Measurements from ENCODE around the gene PRKRA. TPM values are rescaled to one million over a fixed set of nuclear protein-coding genes. Genes with fewer than 3 reads are reported as not detected.

Gene PRKRA
- total RNA-seq, 6 experiments from 2014 or later, result 11.2 to 20.5 (median 14.4) TPM

GRCh38 chr2:178386986-178387597, 63.9 kb downstream of the PRKRA start:
- Histone ChIP-seq H3K36me3 (no peaks in the 10 kb centered on the region), H3K4me1 (no peaks in the 10 kb centered on the region), H3K27me3 (no peaks in the 10 kb centered on the region), H3K4me3 (no peak overlapping the region), H3K27ac (no peak overlapping the region), H3K9me3 (no peaks in the 10 kb centered on the region)
- TF ChIP-seq POLR2A (IDR thresholded peaks at IDR 0.05) (no peak), CTCF (IDR thresholded peaks at IDR 0.05) (no peak)
- 80% methylated on average over 1 of the region's 1 CpG for WGBS (ENCODE audit: insufficient coverage, low coverage, low lambda C conversion rate, missing lambda C conversion rate)
- DNase-seq, result no peak
- intact Hi-C loops (cut with DNase I), result no loop called here
- ATAC-seq, result no peak

- H3K27me3 ChIP-seq, result no peaks in the 10 kb centered on the region
- intact Hi-C loops (cut with DNase I), result no loop called here
- no peaks in the 10 kb centered on the region for H3K9me3 ChIP-seq
- no peak overlapping the region for H3K27ac ChIP-seq
- H3K4me1 ChIP-seq, result no peaks in the 10 kb centered on the region
- no peak for DNase-seq
- 67% methylated on average over 4 of the region's 4 CpGs for WGBS (ENCODE audit: insufficient coverage, low coverage, low lambda C conversion rate, missing lambda C conversion rate)
- no peak for ATAC-seq
- no peaks in the 10 kb centered on the region for H3K36me3 ChIP-seq
- TF ChIP-seq POLR2A (IDR thresholded peaks at IDR 0.05), result no peak
- no peak for TF ChIP-seq CTCF (IDR thresholded peaks at IDR 0.05)
- no peak overlapping the region for H3K4me3 ChIP-seq
These were observed 65.3 kb downstream of the PRKRA start for GRCh38 chr2:178385595-178386148.

DNA sequence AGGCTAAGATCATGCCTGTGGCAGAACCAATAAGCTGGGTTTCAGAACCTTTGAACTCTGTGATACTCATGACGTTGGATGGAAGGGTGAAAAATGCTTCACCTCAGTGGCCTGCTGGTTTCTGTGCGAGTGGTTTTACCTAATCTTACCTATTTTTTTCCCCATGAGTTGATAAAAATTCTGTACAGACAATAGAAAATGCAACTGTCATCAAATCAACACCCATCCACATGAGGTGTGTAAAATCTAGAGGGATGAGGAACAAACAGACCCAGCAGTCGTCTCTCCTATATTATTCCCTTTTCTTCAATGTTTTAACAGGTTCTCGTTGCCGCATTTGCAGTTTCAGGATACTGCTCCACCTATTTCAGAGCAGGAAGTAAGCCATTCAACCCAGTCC, 67.3 kb downstream of the PRKRA start:
- no peaks in the 10 kb centered on the region for H3K4me1 ChIP-seq
- ATAC-seq, result no peak
- TF ChIP-seq POLR2A (IDR thresholded peaks at IDR 0.05), result no peak
- TF ChIP-seq CTCF (IDR thresholded peaks at IDR 0.05), result no peak
- DNase-seq, result no peak
- H3K4me3 ChIP-seq, result no peak overlapping the region
- no peaks in the 10 kb centered on the region for H3K36me3 ChIP-seq
- intact Hi-C loops (cut with DNase I), result no loop called here
- no peak overlapping the region for H3K27ac ChIP-seq
- WGBS (ENCODE audit: insufficient coverage, low coverage, low lambda C conversion rate, missing lambda C conversion rate), result 85% methylated on average over 5 of the region's 5 CpGs
- no peaks in the 10 kb centered on the region for H3K9me3 ChIP-seq
- no peaks in the 10 kb centered on the region for H3K27me3 ChIP-seq

Other genes starting within 250 kb of the PRKRA start
- gene PJVK, start 203 bp upstream of the PRKRA start, total RNA-seq, result 1 to 10 TPM in 5 of 6 experiments, under 1 TPM in 1; 0.80 to 2.8 (median 1.6) TPM
- gene FKBP7, start 27.4 kb upstream of the PRKRA start, total RNA-seq, result 10 to 100 TPM in 1 of 6 experiments, 1 to 10 TPM in 5; 2.5 to 12.7 (median 4.8) TPM
- gene PLEKHA3, start 29.3 kb upstream of the PRKRA start, total RNA-seq, result 10 to 100 TPM in 4 of 6 experiments, 1 to 10 TPM in 2; 4.4 to 21.2 (median 15.1) TPM